Breast epithelium (tissue), 4 donors: ENCODE measurements around the gene ITGA2B. TPM values are rescaled to one million over a fixed set of nuclear protein-coding genes. Genes with fewer than 3 reads are reported as not detected.
"Not testable (repeated sequence)": the region's sequence is repeated elsewhere in the genome, so short reads cannot be mapped to it uniquely, and the experiment has no call there.

Source experiments
- DNase-seq, 2 donors: peaks; one replicate each; pipeline ENCODE4 v3.0.0-alpha.2; 2019; ENCODE audit warnings: low spot score in 2 of 2
- H3K27ac ChIP-seq, 2 donors: fragments of 200-600 bp; sonication (generic) in 1 of 2; one replicate each; pipeline ENCODE4 v1.5.1; 2016 to 2019; ENCODE audit warnings: mild to moderate bottlenecking in 1 of 2
- H3K27me3 ChIP-seq, 2 donors: fragments of 200-600 bp; sonication (generic) in 1 of 2; one replicate each; pipeline versions ENCODE4 v1.5.1 to v1.6.0; 2017 to 2019; ENCODE audit warnings: control low read depth in 1 of 2, mild to moderate bottlenecking in 1 of 2
- H3K36me3 ChIP-seq: fragments of 200-600 bp; one replicate; pipeline ENCODE4 v1.5.1; 2019
- H3K4me1 ChIP-seq, 2 donors: fragments of 200-600 bp; sonication (generic); one replicate each; pipeline ENCODE4 v1.5.1; 2016 to 2019; ENCODE audit warnings: control low read depth in 1 of 2
- H3K4me3 ChIP-seq, 3 donors: fragments of 200-600 bp; sonication (generic); 1 replicate in 2 of 3; 2 replicates in 1 of 3; pipeline ENCODE4 v1.5.1; 2016 to 2019; ENCODE audit warnings: mild to moderate bottlenecking in 3 of 3, moderate library complexity in 2 of 3
- H3K9me3 ChIP-seq, 2 donors: fragments of 200-600 bp; sonication (generic) in 1 of 2; one replicate each; pipeline ENCODE4 v1.5.1; 2016 to 2019; ENCODE audit warnings: control low read depth in 1 of 2
- CTCF ChIP-seq, 3 donors: fragments of 450-650 bp; IDR thresholded peaks; one replicate each; pipeline ENCODE4 v1.5.1; 2016 to 2017; ENCODE audit warnings: antibody characterized with exemption in 3 of 3, mild to moderate bottlenecking in 3 of 3, moderate library complexity in 3 of 3
- POLR2A ChIP-seq: fragments of 450-650 bp; IDR thresholded peaks from one replicate; pipeline ENCODE4 v1.6.1; 2016; ENCODE audit warnings: antibody characterized with exemption, mild to moderate bottlenecking, moderate library complexity
- POLR2AphosphoS5 ChIP-seq, 3 donors: sonication (generic); formaldehyde crosslinking; IDR thresholded peaks; one replicate each; pipeline ENCODE4 v1.6.1; 2017; ENCODE audit warnings: antibody characterized with exemption in 3 of 3
- intact Hi-C: fragments of 100-400 bp; cut with DNase I; formaldehyde crosslinking; loops from one replicate; pipeline ENCODE4 v1.15.1; 2023; ENCODE audit warnings: low total_unique reads
- total RNA-seq, 3 donors: library from RNA; depleted of rRNA; stranded (reverse); fragments of >200 nt; gene quantifications; one replicate each; pipeline ENCODE4 v1.1.0, GENCODE V29; 2016

Gene ITGA2B
- total RNA-seq, 3 donors from 2014 or later, result 0.66 to 1.2 (median 1.1) TPM

- TF ChIP-seq POLR2AphosphoS5 (IDR thresholded peaks at IDR 0.05) (no peak), POLR2A (no peak), CTCF (IDR thresholded peaks at IDR 0.05) (no peak)
- H3K27me3 ChIP-seq, result peaks cover 0 to 13% of the 10 kb centered on the region in 2 donors
- no peaks in the 10 kb centered on the region for H3K4me1 ChIP-seq
- H3K36me3 ChIP-seq, result no peaks in the 10 kb centered on the region
- no peak for DNase-seq
- no peaks in the 10 kb centered on the region for H3K9me3 ChIP-seq
- intact Hi-C loops, result no loop called here
- H3K4me3 ChIP-seq, result no peak overlapping the region
- no peak overlapping the region for H3K27ac ChIP-seq
These were observed 14.0 kb downstream of the ITGA2B start for GRCh38 chr17:44375196-44376017.

- intact Hi-C loops, result no loop called here
- no peaks in the 10 kb centered on the region for H3K9me3 ChIP-seq
- no peaks in the 10 kb centered on the region for H3K4me1 ChIP-seq
- TF ChIP-seq POLR2AphosphoS5 (IDR thresholded peaks at IDR 0.05) (no peak), CTCF (IDR thresholded peaks at IDR 0.05) (no peak), POLR2A (no peak)
- no peak overlapping the region for H3K4me3 ChIP-seq
- no peak overlapping the region for H3K27ac ChIP-seq
- H3K36me3 ChIP-seq, result no peaks in the 10 kb centered on the region
- H3K27me3 ChIP-seq, result peaks cover 0 to 13% of the 10 kb centered on the region in 2 donors
- no peak for DNase-seq
These were observed 14.9 kb downstream of the ITGA2B start for GRCh38 chr17:44374306-44375195.

- H3K27me3 ChIP-seq, result peaks cover 0 to 13% of the 10 kb centered on the region in 2 donors
- TF ChIP-seq POLR2AphosphoS5 (IDR thresholded peaks at IDR 0.05), result no peak
- no peak for TF ChIP-seq CTCF (IDR thresholded peaks at IDR 0.05)
- TF ChIP-seq POLR2A, result no peak
- DNase-seq, result no peak
- H3K9me3 ChIP-seq, result no peaks in the 10 kb centered on the region
- no peaks in the 10 kb centered on the region for H3K4me1 ChIP-seq
- H3K27ac ChIP-seq, result no peak overlapping the region
- intact Hi-C loops, result no loop called here
- H3K4me3 ChIP-seq, result no peak overlapping the region
- no peaks in the 10 kb centered on the region for H3K36me3 ChIP-seq
These were observed 17.4 kb downstream of the ITGA2B start for GRCh38 chr17:44372036-44372435.

GRCh38 chr17:44369414-44370023, 19.9 kb downstream of the ITGA2B start:
- H3K27ac ChIP-seq, H3K4me1 ChIP-seq, DNase-seq, H3K36me3 ChIP-seq, intact Hi-C loops, H3K4me3 ChIP-seq, H3K9me3 ChIP-seq: not testable (repeated sequence)
- H3K27me3 ChIP-seq, result peaks cover 0 to 13% of the 10 kb centered on the region in 2 donors

GRCh38 chr17:44368391-44369243, 20.8 kb downstream of the ITGA2B start:
- DNase-seq, H3K4me3 ChIP-seq, H3K36me3 ChIP-seq, H3K9me3 ChIP-seq, H3K27ac ChIP-seq, intact Hi-C loops, H3K4me1 ChIP-seq: not testable (repeated sequence)
- H3K27me3 ChIP-seq, result peaks cover 0 to 13% of the 10 kb centered on the region in 2 donors
